ENCODE results near the gene UROD.

GRCh38 chr1:45008516-45008915, 3.5 kb upstream of the UROD start:
- no peak for TF ChIP-seq CTCF (IDR thresholded peaks at IDR 0.05 in 4 of 5, conservative IDR thresholded peaks at IDR 0.05 in 1 of 5)
- TF ChIP-seq POLR2A (IDR thresholded peaks at IDR 0.05), result no peak
